ENCODE results near the gene SLC51A. TPM values are rescaled to one million over a fixed set of nuclear protein-coding genes. Genes with fewer than 3 reads are reported as not detected.

The SLC51A gene
- total RNA-seq, 2 experiments from 2014 or later, result not detected

DNA sequence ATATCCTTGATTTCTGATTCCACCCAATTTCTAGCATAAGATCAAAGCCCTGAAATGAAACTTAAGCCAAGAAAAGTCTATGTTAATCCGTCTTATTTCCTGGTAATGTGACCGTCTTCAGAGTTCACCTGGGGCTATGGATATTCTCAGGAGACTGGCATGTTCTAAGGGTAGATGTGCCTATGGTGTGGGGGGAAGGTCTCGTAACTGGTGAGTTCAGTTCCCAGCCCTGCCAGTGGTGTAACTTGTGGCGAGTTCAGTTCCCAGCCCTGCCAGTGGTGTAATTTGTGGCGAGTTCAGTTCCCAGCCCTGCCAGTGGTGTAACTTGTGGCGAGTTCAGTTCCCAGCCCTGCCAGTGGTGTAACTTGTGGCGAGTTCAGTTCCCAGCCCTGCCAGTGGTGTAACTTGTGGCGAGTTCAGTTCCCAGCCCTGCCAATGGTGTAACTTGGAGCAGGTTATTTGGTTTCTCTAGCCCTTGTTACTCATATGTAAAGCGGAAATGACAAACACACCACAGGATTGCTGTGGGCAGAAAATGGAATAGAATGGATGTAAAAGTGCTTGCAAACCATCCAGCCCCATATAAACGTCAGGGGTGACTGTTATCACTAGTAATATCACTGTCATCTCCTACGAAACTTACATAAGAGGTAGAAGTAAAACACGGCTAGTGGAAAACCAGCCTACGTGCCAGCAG is 30.4 kb downstream of the SLC51A start:
- Mint-ChIP-seq H3K4me1 (no peaks in the 10 kb centered on the region), H3K36me3 (ENCODE audit: low read depth) (peaks cover 18% of the 10 kb centered on the region), H3K4me3 (no peak overlapping the region), H3K27ac (no peak overlapping the region), H3K27me3 (no peaks in the 10 kb centered on the region), H3K9me3 (ENCODE audit: low read depth) (no peaks in the 10 kb centered on the region)
- POLR2A ChIA-PET, result no interaction called here
- DNase-seq (peak; percentile 27), ATAC-seq (peak; percentile 65)
- CTCF ChIA-PET, result no interaction called here
- intact Hi-C loops (cut with DNase I, micrococcal nuclease), result no loop called here

DNA sequence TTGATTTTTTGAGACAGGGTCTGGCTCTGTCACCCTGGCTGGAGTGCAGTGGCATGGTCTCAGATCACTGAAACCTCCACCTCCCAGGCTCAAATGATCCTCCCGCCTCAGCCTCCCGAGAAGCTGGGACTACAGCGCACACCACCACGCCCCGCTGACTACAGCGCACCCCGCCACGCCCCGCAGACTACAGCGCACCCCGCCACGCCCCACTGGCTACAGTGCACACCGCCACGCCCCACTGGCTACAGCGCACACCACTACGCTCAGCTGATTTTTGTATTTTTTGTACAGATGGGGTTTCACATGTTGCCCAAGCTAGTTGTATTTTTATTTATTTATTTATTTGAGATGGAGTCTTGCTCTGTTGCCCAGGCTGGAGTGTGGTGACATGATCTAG is 35.6 kb downstream of the SLC51A start:
- intact Hi-C loops (cut with DNase I, micrococcal nuclease), result loop anchor here in 1 of 2 experiments (5.0 kb wide), 1 partner anchor 110 kb away; no protein-coding TSS in a partner anchor
- ChIA-PET CTCF (interaction anchor here (0.6 to 4.7 kb wide), 6 partner anchors 14 to 435 kb away, joined by 3 to 20 read pairs (median 4); no protein-coding TSS in a partner anchor), POLR2A (no interaction called here)
- Mint-ChIP-seq H3K9me3 (ENCODE audit: low read depth) (no peaks in the 10 kb centered on the region), H3K27ac (no peak overlapping the region), H3K4me3 (no peak overlapping the region), H3K4me1 (no peaks in the 10 kb centered on the region), H3K36me3 (ENCODE audit: low read depth) (peaks cover 15% of the 10 kb centered on the region), H3K27me3 (no peaks in the 10 kb centered on the region)
- ATAC-seq (no peak), DNase-seq (no peak)

DNA sequence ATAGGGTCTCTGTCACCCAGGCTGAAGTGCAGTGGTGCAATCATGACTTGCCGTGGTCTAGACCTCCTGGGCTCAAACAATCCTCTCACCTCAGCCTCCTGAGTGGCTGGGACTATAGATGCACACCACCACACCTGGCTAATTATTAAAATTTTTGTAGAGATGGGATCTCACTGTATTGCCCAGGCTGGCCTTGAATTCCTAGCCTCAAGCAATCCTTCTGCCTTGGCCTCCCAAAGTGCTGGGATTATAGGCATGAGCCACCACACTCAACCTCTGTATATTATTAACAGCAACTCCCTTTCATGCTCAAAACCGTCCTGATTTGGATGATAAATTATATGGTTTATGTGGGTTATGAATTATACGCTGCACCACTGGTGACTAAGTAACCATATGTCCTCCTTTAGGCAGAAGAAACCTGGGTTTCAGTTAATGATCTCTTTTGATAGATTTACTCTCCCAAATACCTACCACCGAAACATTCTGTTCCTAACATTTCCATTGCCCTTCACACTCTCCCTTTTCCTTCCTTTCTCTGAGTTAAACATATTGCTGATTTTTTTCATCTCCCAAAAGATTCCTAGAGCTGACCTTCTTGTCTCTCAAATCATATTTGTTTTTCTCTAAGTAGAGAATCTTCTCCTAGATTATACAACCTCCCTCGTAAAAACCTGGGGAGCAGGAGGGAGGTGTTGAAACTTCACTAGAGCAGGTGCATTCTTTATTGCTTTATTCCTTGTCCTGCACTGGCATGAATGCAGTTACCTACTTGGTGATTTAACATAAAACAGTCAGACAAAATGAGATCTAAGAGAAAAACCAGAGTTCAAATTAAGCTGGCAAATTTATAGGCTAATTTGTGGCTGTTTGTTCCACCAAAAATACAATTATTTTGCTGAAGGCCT is 38.3 kb downstream of the SLC51A start:
- intact Hi-C loops (cut with DNase I, micrococcal nuclease), result loop anchor here (2.0 to 5.0 kb wide), 2 partner anchors 64 to 108 kb away; partner anchors contain the start of gene DYNLT2B (in 1 of the 2)
- H3K27me3 Mint-ChIP-seq, result no peaks in the 10 kb centered on the region
- H3K9me3 Mint-ChIP-seq (ENCODE audit: low read depth), result no peaks in the 10 kb centered on the region
- DNase-seq (no peak), ATAC-seq (no peak)
- peaks cover 17% of the 10 kb centered on the region for H3K36me3 Mint-ChIP-seq (ENCODE audit: low read depth)
- POLR2A ChIA-PET, result no interaction called here
- H3K4me1 Mint-ChIP-seq, result no peaks in the 10 kb centered on the region
- no peak overlapping the region for H3K27ac Mint-ChIP-seq
- H3K4me3 Mint-ChIP-seq, result no peak overlapping the region
- CTCF ChIA-PET, result interaction anchor here (0.6 to 4.7 kb wide), 14 partner anchors 7 to 313 kb away, joined by 3 to 20 read pairs (median 3); partner anchors contain the start of gene UBXN7

DNA sequence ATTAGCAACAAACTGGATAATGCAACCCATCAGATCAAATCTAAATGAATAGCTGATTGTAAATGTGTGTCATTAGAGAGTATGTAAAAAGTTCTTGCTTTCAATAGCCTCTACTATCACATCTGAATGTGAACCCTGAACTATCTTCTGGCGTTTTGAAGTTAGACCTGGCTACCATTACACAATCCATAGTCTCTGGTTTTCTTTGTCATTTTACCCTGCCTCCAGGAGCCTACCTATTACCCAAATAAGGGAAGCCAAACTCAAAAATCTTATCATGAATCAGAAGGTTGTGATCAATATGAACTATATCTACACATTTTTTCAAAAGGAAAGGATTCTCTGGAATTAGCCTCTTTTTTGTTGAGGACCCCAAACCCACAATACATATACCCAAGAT is 39.4 kb downstream of the SLC51A start:
- CTCF ChIA-PET, result interaction anchor here (0.6 to 4.7 kb wide), 5 partner anchors 63 to 267 kb away, joined by 3 to 20 read pairs (median 3); no protein-coding TSS in a partner anchor

DNA sequence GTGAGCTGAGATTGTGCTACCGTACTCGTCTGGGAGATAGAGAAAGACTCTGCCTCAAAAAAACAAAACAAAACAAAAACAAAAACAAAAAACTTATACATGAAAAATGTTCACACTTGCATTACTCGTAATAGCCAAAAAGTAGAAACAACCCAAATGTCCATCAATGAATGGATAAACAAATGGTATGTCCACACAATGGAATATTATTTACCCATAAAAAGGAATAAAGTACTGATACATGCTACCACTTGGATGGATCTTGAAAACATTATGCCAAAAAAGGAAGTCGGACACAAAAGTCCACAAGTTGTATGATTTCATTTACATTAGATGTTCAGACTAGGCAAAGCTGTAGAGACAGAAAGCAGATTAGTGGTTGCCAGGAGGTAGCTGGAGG is 44.5 kb downstream of the SLC51A start:
- intact Hi-C loops (cut with DNase I, micrococcal nuclease), result no loop called here
- ATAC-seq (no peak), DNase-seq (no peak)
- Mint-ChIP-seq H3K27ac (no peak overlapping the region), H3K4me1 (no peaks in the 10 kb centered on the region), H3K36me3 (ENCODE audit: low read depth) (peaks cover 31% of the 10 kb centered on the region), H3K4me3 (no peak overlapping the region), H3K27me3 (no peaks in the 10 kb centered on the region), H3K9me3 (ENCODE audit: low read depth) (no peaks in the 10 kb centered on the region)
- POLR2A ChIA-PET, result no interaction called here
- CTCF ChIA-PET, result interaction anchor here (0.6 kb wide), 1 partner anchor 24 kb away, joined by 3 read pairs; no protein-coding TSS in a partner anchor

More for the DNA sequence above, 39.4 kb downstream of the SLC51A start:
- DNase-seq (no peak), ATAC-seq (no peak)
- Mint-ChIP-seq H3K4me3 (no peak overlapping the region), H3K27me3 (no peaks in the 10 kb centered on the region), H3K9me3 (ENCODE audit: low read depth) (no peaks in the 10 kb centered on the region), H3K36me3 (ENCODE audit: low read depth) (peaks cover 18% of the 10 kb centered on the region), H3K27ac (peak overlapping the region; percentile 27), H3K4me1 (no peaks in the 10 kb centered on the region)
- POLR2A ChIA-PET, result no interaction called here
- intact Hi-C loops (cut with DNase I, micrococcal nuclease), result loop anchor here in 1 of 2 experiments (2.0 kb wide), 1 partner anchor 63 kb away; the partner anchor contains the start of gene DYNLT2B

DNA sequence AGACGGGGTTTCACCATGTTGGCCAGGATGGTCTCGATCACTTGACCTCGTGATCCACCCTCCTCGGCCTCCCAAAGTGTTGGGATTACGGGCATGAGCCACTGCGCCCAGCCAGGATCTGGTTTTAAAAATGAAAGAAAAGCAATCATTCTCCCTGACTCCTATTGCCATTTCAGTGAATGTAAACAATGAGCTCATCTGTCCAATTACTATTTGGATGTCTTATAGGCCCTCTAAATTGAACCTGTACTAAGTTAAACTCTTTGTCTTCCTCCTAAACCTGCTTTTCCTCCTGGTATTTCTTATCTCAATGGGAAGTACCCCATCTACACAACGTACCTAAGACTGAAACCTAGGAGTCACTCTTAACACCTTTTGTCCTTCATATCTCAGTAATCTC is 47.5 kb downstream of the SLC51A start:
- Mint-ChIP-seq H3K4me3 (no peak overlapping the region), H3K27ac (no peak overlapping the region), H3K36me3 (ENCODE audit: low read depth) (peaks cover 21% of the 10 kb centered on the region), H3K4me1 (no peaks in the 10 kb centered on the region), H3K27me3 (no peaks in the 10 kb centered on the region), H3K9me3 (ENCODE audit: low read depth) (no peaks in the 10 kb centered on the region)
- CTCF ChIA-PET, result interaction anchor here (0.6 kb wide), 1 partner anchor 51 kb away, joined by 4 read pairs; no protein-coding TSS in a partner anchor
- POLR2A ChIA-PET, result no interaction called here
- intact Hi-C loops (cut with DNase I, micrococcal nuclease), result no loop called here
- DNase-seq (no peak), ATAC-seq (no peak)

DNA sequence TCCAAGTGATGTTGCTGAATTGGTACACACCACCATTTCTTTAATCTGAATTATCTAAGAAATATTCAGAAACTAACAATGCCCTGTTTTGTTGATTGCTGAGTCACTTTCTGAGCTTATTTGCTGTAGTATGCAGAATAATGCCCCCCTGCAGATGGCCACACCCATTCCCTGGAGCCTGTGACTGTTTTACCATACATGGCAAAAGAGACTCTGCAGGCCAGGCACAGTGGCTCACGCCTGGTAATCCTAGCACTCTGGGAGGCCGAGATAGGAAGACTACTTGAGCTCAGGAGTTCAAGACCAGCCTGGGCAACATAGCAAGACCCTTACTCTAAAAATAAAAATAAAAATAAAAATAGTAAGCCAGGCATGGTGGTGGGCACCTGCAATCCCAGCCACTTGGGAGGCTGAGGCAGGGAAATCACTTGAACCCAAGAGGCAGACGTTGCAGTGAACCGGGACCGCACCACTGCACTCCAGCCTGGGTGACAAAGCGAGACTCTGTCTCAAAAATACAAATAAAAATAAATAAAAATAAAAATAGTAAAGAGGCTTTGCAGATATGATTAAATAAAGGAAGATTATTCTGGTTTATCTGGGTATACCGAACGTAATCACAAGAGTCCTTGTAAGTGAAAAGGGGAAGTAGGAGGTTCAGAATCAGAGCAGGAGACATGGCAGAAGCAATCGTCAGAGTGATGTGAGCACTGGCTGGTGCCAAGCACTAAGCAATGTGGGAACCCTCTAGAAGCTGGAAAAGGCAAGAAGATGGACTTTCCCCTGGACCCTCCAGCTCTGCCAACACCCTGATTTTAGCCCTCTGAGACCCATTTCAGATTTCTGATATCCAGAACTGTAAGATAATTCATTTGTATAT is 52.2 kb downstream of the SLC51A start:
- Mint-ChIP-seq H3K36me3 (ENCODE audit: low read depth) (peaks cover 29% of the 10 kb centered on the region), H3K9me3 (ENCODE audit: low read depth) (no peaks in the 10 kb centered on the region), H3K4me1 (peaks cover 23% of the 10 kb centered on the region), H3K27me3 (no peaks in the 10 kb centered on the region), H3K27ac (no peak overlapping the region), H3K4me3 (no peak overlapping the region)
- intact Hi-C loops (cut with DNase I, micrococcal nuclease), result no loop called here
- ATAC-seq (no peak), DNase-seq (no peak)
- ChIA-PET POLR2A (interaction anchor here (0.6 kb wide), 1 partner anchor 380 kb away, joined by 11 read pairs; no protein-coding TSS in a partner anchor), CTCF (interaction anchor here (0.5 to 1.3 kb wide), 6 partner anchors 12 to 254 kb away, joined by 3 to 5 read pairs (median 3); no protein-coding TSS in a partner anchor)

DNA sequence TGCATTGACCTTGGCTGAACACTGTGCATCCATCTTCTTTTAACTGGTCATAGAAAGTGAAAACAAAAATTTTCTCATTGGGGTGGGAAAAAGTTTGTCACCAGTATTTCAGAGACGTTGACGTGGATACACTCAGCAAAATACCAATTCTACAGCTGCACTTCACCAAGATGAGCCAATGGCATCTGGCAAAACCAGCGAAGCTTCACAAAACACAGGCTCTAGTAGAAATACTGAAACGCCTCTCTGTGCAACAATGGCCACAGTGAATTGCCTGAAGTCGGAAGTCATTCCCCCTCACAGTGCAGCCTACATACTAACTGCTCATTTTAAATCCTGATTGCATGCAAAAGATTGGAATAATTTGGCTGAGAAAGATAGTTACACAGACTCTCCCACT is 54.2 kb downstream of the SLC51A start:
- intact Hi-C loops (cut with DNase I, micrococcal nuclease), result loop anchor here in 1 of 2 experiments (5.0 to 10.0 kb wide), 3 partner anchors 47 to 364 kb away; partner anchors contain the start of genes DYNLT2B, NRROS and RNF168
- Mint-ChIP-seq H3K27me3 (no peaks in the 10 kb centered on the region), H3K4me3 (no peak overlapping the region), H3K36me3 (ENCODE audit: low read depth) (peaks cover 26% of the 10 kb centered on the region), H3K9me3 (ENCODE audit: low read depth) (no peaks in the 10 kb centered on the region), H3K4me1 (peaks cover 42% of the 10 kb centered on the region), H3K27ac (peak overlapping the region; percentile 60)
- DNase-seq (no peak), ATAC-seq (no peak)
- CTCF ChIA-PET, result interaction anchor here (0.6 to 1.3 kb wide), 3 partner anchors 72 to 259 kb away, joined by 3 to 4 read pairs (median 3); no protein-coding TSS in a partner anchor
- POLR2A ChIA-PET, result interaction anchor here (0.6 kb wide), 1 partner anchor 372 kb away, joined by 5 read pairs; no protein-coding TSS in a partner anchor

DNA sequence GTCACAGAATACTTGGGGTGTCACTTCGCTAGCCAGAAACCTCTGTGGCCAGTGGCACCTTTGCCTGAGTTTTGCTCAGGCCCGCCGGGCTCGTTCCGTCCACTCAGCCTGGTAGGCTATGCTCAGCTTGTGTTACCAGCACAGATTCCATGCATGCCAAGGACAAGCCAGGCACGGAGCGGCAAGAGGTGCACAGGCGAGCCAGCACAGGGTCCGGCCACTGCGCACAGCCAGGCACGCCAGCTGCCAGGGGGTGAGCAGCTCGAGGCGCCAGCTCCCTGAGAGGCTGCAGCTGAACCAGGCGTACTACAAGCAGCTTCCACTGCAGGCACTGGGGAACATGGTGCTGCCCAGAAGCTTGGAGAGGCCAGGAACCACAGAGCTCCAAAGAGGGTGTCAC is 56.5 kb downstream of the SLC51A start:
- POLR2A ChIA-PET, result no interaction called here
- Mint-ChIP-seq H3K9me3 (ENCODE audit: low read depth) (no peaks in the 10 kb centered on the region), H3K36me3 (ENCODE audit: low read depth) (peaks cover 30% of the 10 kb centered on the region), H3K4me3 (no peak overlapping the region), H3K4me1 (peaks cover 52% of the 10 kb centered on the region), H3K27me3 (no peaks in the 10 kb centered on the region), H3K27ac (peak overlapping the region; percentile 72)
- DNase-seq (no peak), ATAC-seq (no peak)
- CTCF ChIA-PET, result interaction anchor here (0.8 to 1.3 kb wide), 3 partner anchors 12 to 256 kb away, joined by 4 to 6 read pairs (median 5); no protein-coding TSS in a partner anchor
- intact Hi-C loops (cut with DNase I, micrococcal nuclease), result loop anchor here in 1 of 2 experiments (5.0 to 10.0 kb wide), 3 partner anchors 44 to 362 kb away; partner anchors contain the start of genes DYNLT2B, NRROS and RNF168

DNA sequence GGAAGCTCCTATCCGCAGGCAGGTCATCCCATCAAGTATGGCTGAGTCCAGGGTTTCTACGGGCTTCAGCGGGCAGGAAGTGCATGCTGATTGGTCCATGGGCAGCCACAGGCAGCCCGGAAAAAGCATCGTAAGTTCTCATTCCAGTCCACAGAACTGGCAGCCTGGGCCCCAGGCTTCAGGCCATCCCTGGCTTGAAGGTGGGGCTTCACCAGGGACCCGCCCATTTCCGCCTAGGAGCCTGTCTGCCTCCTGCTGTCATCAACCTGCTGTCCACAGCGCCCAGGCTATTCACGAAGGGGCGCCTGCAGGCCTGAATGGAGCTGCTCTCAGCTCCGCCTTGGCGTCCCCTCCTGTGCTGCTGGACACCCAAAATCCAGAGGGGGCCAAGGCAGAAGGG is 57.3 kb downstream of the SLC51A start:
- ChIA-PET CTCF (interaction anchor here (1.0 to 1.5 kb wide), 4 partner anchors 12 to 255 kb away, joined by 3 to 6 read pairs (median 4); partner anchors contain the start of gene DYNLT2B), POLR2A (no interaction called here)
- Mint-ChIP-seq H3K4me3 (no peak overlapping the region), H3K27ac (peak overlapping the region; percentile 95), H3K27me3 (no peaks in the 10 kb centered on the region), H3K36me3 (ENCODE audit: low read depth) (peaks cover 35% of the 10 kb centered on the region), H3K4me1 (peaks cover 61% of the 10 kb centered on the region), H3K9me3 (ENCODE audit: low read depth) (no peaks in the 10 kb centered on the region)
- ATAC-seq (no peak), DNase-seq (peak; percentile 39)
- intact Hi-C loops (cut with DNase I, micrococcal nuclease), result loop anchor here (1.0 to 10.0 kb wide), 11 partner anchors 14 to 361 kb away; partner anchors contain the start of genes DYNLT2B (in 2 of the 2), PCYT1A (in 2 of the 2), RNF168 (in 2 of the 2) and UBXN7 (in 2 of the 2)

All from activated CD4-positive, alpha-beta T cell treated with anti-CD3 and anti-CD28 coated beads for 36 hours (primary cell).